Measurements from ENCODE around the gene VWDE. TPM values are rescaled to one million over a fixed set of nuclear protein-coding genes. Genes with fewer than 3 reads are reported as not detected.

Gene VWDE
- total RNA-seq, 1 donor from 2014 or later = not detected

GRCh38 chr7:12389089-12389700 lies 14.5 kb downstream of the VWDE start:
- Mint-ChIP-seq H3K36me3 (ENCODE audit: low read depth) (no peaks in the 10 kb centered on the region), H3K9me3 (no peaks in the 10 kb centered on the region), H3K27me3 (peaks cover 1% of the 10 kb centered on the region), H3K27ac (no peak overlapping the region), H3K4me1 (no peaks in the 10 kb centered on the region), H3K4me3 (no peak overlapping the region)
- TF ChIP-seq CTCF (IDR thresholded peaks at IDR 0.05) = no peak
- CTCF ChIA-PET = no interaction called here
- POLR2A ChIA-PET = no interaction called here
- peak; percentile 64 for ATAC-seq (ENCODE audit: low read depth)
- intact Hi-C loops (cut with micrococcal nuclease) = loop anchor here (2.0 kb wide), 1 partner anchor 874 kb away; no protein-coding TSS in a partner anchor
- no peak for DNase-seq

GRCh38 chr7:12386313-12386740 lies 17.3 kb downstream of the VWDE start:
- H3K27me3 Mint-ChIP-seq = peaks cover 2% of the 10 kb centered on the region
- H3K36me3 Mint-ChIP-seq (ENCODE audit: low read depth) = no peaks in the 10 kb centered on the region
- DNase-seq = no peak
- intact Hi-C loops (cut with micrococcal nuclease) = no loop called here
- ChIA-PET POLR2A (no interaction called here), CTCF (no interaction called here)
- no peak overlapping the region for H3K4me3 Mint-ChIP-seq
- no peak for TF ChIP-seq CTCF (IDR thresholded peaks at IDR 0.05)
- no peaks in the 10 kb centered on the region for H3K9me3 Mint-ChIP-seq
- no peak for ATAC-seq (ENCODE audit: low read depth)
- no peaks in the 10 kb centered on the region for H3K4me1 Mint-ChIP-seq
- no peak overlapping the region for H3K27ac Mint-ChIP-seq

- no peak for DNase-seq
- Mint-ChIP-seq H3K4me1 (no peaks in the 10 kb centered on the region), H3K9me3 (no peaks in the 10 kb centered on the region), H3K27me3 (peaks cover 2% of the 10 kb centered on the region), H3K27ac (no peak overlapping the region), H3K4me3 (no peak overlapping the region), H3K36me3 (ENCODE audit: low read depth) (no peaks in the 10 kb centered on the region)
- no peak for ATAC-seq (ENCODE audit: low read depth)
- TF ChIP-seq CTCF (IDR thresholded peaks at IDR 0.05) = no peak
- CTCF ChIA-PET = interaction anchor here (1.0 kb wide), 1 partner anchor 73 kb away, joined by 3 read pairs; no protein-coding TSS in a partner anchor
- intact Hi-C loops (cut with micrococcal nuclease) = no loop called here
- POLR2A ChIA-PET = no interaction called here
Observed at GRCh38 chr7:12385364-12385786, 18.3 kb downstream of the VWDE start.

GRCh38 chr7:12383377-12383776 lies 20.3 kb downstream of the VWDE start:
- ChIA-PET POLR2A (no interaction called here), CTCF (no interaction called here)
- no peak for TF ChIP-seq CTCF (IDR thresholded peaks at IDR 0.05)
- intact Hi-C loops (cut with micrococcal nuclease) = no loop called here
- Mint-ChIP-seq H3K27me3 (peaks cover 2% of the 10 kb centered on the region), H3K27ac (no peak overlapping the region), H3K9me3 (no peaks in the 10 kb centered on the region), H3K4me1 (no peaks in the 10 kb centered on the region), H3K36me3 (ENCODE audit: low read depth) (no peaks in the 10 kb centered on the region), H3K4me3 (no peak overlapping the region)
- no peak for ATAC-seq (ENCODE audit: low read depth)
- no peak for DNase-seq

- ChIA-PET POLR2A (no interaction called here), CTCF (interaction anchor here (0.7 kb wide), 1 partner anchor 883 kb away, joined by 3 read pairs; no protein-coding TSS in a partner anchor)
- Mint-ChIP-seq H3K9me3 (no peaks in the 10 kb centered on the region), H3K36me3 (ENCODE audit: low read depth) (no peaks in the 10 kb centered on the region), H3K4me3 (no peak overlapping the region), H3K27ac (no peak overlapping the region), H3K4me1 (no peaks in the 10 kb centered on the region), H3K27me3 (peaks cover 2% of the 10 kb centered on the region)
- no peak for DNase-seq
- no peak for TF ChIP-seq CTCF (IDR thresholded peaks at IDR 0.05)
- intact Hi-C loops (cut with micrococcal nuclease) = no loop called here
- ATAC-seq (ENCODE audit: low read depth) = no peak
Observed at GRCh38 chr7:12378389-12378788, 25.3 kb downstream of the VWDE start.

All from activated B cell treated with CpG ODN at 0.5 μM for 24 hours (primary cell).